NK-92 treated with Interleukin-12 subunit alpha and Interleukin-12 subunit beta, amount 100 ng/mL, for 24 hours (cell line): ENCODE data around the gene HOXD3.

Source experiments
- DNase-seq: peaks from one replicate; lab custom pipeline; 2025; lab: John Stamatoyannopoulos, UW

Gene HOXD3

DNA sequence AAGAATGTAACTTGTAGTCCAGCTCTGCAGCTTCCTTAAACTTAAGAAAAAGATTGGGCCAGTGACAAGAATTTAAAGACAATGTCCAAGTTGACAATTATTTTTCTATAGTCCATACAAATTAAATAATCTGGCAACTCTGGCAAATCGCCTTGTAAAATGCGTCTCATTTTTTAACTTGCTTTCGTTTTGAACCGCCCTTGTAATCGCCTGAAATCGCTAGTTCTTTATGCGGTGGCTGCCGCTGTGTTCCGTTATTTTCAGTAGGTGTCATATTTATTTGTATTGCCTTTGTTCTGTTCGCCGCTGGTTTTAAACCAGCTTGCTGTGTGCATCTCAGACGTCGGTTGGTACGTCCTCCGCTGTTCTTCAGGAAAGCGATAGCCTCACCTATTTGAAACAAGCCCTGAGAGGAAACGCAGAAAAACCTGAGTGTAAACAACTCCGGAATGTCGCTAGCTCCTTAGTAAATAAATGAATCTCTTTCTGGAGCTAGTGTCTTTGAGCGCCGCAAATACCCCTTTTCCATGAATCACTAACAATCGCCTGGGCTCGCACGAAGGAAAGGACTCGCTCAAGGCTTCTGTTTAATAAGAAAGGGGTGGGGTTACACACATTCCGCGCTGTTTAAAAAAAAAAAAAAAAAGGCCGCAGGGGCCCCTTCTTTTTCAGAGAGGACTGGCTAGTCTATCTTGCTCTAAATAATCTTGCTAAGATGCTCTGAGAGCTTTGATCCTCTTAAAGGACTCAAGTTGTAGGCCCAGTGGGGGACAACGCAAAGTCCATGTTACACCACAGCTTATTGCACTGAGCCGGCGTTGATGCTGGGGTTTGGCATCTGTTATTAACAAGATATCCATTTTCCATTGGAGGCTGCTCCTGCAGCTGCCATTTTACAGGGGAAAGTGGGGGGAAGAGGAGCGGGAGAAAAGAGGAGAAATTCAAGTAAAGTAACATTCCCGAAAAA is 24.6 kb upstream of the HOXD3 start:
- DNase-seq, result no peak

DNA sequence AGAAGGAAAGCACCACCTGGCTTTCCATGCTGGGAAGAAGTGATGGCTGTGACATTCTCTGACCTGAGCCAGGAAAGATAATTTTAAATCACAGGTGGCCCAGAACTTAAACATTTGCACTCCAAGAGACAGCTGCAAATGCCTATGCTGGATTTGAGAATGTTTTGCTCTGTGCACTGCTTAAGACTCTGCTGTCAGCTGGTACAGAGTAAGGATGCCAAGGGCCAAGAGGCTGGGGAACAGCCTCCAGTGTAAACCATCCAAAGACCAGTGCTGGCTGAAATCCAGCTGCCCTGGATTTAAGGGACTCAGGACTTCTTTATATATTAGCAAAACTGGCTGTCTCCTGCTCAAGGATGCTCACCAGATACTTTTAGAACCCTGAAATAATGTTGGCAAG is 23.7 kb upstream of the HOXD3 start:
- no peak for DNase-seq

- DNase-seq, result no peak
These were observed 23.1 kb upstream of the HOXD3 start for GRCh38 chr2:176134035-176134434.

GRCh38 chr2:176135035-176135440 is 22.1 kb upstream of the HOXD3 start:
- DNase-seq, result no peak

DNA sequence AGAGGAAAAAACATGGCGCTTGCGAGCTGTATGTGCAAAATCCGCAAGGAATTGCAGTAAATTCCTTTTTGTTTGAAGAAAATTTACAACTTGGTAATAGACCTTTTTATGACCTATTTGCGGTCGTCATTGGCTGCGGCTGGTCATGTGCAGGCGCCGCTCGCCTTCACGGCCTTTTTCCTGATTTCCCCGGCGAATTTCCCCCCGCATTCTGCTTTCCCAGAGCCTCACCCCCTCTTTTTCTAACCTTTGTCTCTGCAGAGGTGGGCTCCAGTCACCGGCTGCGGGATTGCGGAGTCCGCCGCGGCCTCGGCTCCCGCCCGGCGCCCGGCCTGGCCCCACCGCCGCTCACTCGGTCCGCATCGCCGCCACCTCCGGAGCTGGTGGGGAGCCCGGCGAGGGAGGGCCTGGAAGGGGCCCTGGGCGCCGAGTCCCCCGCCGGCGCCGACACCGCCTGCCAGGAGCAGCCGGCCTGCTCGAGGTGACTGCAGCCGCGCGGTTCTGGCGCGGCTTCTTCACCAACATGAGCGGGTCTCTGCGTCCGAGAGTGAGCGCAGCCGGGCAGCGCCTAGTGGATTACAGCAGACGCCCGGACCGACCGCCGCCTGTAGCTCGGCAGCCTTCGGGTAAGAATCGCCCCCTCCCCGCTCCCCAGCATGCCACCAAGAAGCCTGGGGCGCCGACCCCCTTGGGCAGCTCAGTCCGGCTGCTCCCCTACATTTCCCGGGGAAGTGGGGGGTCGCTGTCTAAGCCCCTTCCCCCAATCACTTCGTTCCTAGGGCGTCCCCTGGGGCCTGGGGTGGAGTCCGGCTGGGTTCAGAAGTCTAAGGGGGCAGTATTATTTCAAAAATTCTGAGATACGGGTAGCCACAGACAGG is 20.5 kb upstream of the HOXD3 start:
- no peak for DNase-seq

- no peak for DNase-seq
These were observed 19.9 kb upstream of the HOXD3 start for GRCh38 chr2:176137252-176137580.

- DNase-seq, result no peak
These were observed 19.2 kb upstream of the HOXD3 start for GRCh38 chr2:176137906-176138305.

DNA sequence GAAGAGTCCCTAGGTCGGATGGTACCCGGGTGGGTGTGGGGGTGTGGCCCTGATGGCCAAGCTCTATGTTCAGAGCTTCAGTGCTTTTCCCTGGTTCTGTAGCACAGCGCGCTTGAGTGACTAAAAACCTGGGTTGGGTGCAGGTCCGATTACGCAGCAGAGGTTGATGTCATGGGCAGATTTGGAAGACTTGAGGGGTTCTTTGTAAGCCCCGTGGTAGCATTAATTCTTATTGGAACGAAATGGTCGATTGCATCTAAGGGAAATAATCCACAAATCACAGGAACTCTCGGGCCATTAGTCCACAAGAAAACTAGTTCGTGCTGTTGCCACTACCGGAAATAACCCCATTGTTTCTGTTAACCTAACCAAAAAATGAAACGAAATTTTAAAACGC is 18.6 kb upstream of the HOXD3 start:
- no peak for DNase-seq

DNA sequence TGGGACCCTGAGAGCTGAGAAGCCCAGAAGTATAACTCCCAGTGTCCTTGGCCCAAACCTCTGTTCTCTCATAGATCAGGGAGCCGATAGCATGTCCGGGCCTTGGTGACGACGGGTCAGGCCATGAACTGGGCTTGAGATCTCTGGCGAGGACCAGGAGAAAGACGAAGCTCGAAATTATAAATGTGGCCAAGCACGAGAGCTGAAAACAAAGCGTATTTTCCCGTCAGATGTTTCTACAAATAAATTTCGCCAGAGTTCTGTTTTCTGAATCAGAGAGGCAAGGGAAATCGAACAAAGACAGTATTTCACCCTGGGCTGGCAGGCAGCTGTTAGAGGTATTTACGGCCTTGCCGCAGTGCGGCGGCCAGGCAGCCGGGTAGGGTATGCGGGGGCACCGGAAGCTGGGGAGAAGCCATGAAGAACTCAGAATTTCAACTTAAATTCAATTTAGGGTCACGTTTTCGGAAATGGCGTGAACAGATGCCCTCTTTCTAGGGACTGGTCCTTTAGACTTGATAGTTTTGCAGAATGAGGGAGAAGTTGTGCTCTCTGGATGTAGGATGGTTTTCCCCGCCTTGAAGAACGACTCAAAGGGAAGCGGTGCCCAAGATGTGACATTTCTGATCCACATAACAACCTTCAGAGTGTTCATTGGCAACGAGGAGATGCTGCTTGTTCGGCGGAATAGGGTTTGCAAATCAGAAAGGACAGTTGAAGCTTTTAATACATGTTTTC is 18.0 kb upstream of the HOXD3 start:
- no peak for DNase-seq

DNA sequence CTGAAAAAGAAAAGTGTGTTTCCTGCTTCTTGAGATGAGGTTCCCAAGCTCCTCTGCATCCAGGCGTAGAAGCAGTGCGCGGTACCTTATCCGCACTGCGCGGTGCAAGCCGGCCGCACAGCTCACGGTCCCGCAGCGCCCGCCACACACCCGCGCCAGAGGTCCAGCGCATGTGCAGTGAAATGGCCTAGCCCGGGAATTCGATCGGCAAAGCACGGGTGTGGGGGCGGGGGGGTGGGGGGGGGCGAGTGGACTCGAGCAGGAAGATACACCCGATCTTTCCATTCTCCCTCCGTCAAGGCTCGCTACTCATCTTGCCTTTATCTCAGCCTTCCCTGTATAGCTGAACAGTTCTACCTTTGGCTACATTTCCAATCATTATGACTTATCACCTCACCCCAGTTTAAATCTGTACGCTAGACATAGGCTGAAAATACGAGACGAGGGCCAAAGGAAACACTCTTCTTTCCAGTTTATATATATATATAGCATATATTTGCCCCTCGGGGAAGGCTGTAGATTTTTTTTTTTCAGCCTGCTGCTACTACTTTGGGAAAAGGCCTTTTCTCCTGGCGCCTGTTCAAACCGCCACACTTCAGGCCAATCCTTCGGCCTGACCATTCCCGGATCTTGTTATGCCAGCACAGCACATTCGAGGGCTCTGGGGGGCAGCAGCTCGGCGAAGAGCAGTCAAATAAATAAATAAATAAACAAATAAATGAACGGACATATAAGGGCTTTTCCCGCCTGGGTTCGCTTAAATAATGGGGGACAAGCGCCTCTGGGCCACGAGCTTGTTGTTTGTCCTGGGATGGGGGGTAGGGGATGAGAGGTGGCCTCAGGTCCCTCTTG is 17.2 kb upstream of the HOXD3 start:
- no peak for DNase-seq

- peak; percentile 59 for DNase-seq
These were observed 16.4 kb upstream of the HOXD3 start for GRCh38 chr2:176140513-176141317.

GRCh38 chr2:176142281-176142680 is 14.8 kb upstream of the HOXD3 start:
- DNase-seq, result no peak

GRCh38 chr2:176145085-176145969 is 11.8 kb upstream of the HOXD3 start:
- no peak for DNase-seq

GRCh38 chr2:176146101-176146500 is 11.0 kb upstream of the HOXD3 start:
- no peak for DNase-seq

DNA sequence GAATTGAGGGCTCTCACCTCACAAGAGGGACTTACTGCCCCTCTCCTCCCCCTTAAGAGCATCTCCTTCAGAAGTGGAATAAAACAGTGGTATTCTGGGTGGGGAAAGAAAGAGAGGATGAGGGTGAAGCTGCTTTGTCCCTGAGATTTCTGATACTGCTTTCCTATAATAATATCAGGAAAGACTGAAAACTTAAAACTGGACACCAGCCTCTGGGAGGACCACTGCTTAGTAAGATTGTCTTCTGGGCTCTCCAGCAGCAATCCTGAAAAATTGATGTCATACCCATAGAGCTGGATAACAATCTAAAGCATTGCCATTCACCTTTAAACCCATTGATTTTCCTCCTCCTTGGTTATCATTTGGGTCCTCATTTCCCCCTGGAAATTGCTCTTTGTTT is 10.5 kb upstream of the HOXD3 start:
- no peak for DNase-seq

GRCh38 chr2:176147210-176147799 is 9.8 kb upstream of the HOXD3 start:
- no peak for DNase-seq

DNA sequence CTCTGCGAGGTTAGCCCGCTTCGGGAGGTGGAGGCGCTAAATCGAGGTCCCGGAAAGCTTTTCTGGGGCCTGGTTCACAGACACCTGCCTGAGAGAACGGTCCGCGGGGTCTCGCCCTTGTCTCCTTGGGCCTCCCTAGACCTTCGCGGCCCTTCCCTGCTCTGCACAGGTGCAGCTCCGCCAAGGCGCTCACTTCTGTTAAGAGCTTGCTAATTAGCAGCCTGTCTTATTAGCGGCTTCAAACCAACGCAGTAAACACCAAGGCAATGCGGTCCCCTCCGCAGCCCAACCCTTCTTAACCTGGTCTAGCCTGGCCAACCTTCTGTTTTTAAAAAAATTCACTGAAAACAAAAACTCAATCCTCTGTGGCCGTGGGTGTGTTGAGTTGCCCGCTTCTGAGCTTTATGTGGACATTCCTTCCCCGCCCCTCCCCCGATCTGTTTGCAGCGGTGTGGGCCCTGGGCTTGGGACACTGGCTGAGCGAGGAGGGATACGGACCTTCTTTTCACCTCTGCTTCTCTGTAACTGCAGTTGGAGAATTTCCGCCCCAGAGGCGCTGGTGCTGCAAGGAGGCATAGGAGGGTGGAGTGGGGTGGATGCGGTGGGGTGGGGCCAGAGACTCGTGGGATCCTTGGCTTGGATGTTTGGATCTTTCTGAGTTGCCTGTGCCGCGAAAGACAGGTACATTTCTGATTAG is 9.2 kb upstream of the HOXD3 start:
- DNase-seq, result no peak

DNA sequence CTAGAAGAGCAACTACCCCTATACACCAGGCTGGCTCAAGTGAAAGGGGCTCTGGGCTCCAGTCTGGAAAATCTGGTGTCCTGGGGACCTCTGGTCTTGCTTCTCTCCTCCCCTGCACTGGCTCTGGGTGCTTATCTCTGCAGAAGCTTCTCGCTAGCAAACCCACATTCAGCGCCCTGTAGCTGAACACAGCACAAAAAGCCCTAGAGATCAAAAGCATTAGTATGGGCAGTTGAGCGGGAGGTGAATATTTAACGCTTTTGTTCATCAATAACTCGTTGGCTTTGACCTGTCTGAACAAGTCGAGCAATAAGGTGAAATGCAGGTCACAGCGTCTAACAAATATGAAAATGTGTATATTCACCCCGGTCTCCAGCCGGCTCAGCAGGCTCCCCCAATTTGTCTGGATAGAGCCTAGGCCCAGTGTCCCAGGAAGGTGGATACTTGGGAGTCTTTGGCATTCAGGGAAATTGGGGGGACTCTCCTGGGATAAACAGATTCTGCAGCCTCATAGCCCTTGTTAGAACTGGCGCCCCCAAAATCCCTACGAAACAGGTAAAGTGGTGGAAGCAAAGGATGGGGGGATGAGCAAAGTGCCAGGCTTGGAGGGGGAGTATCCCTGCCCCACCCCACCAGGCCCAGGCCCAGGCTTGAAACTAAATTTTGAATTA is 8.2 kb upstream of the HOXD3 start:
- no peak for DNase-seq
